HCT116 (cell line): ENCODE measurements around the gene HLCS. TPM values are rescaled to one million over a fixed set of nuclear protein-coding genes. Genes with fewer than 3 reads are reported as not detected.

Source experiments
- ATAC-seq: fragments of 200-7000 bp; cut with Tn5 transposase; 2 replicates; pipeline ENCODE4 v1.9.1; 2020; ENCODE audit warnings: mild to moderate bottlenecking, moderate library complexity
- BruUV-seq: library from RNA; stranded (reverse); fragments of 400-500 nt; replicated peaks from 2 replicates; lab custom pipeline; 2021; lab: Mats Ljungman, UMichigan
- CTCF ChIA-PET: fragments of 300-600 bp; sonication (Branson Sonifier 250); formaldehyde crosslinking; loops from one replicate; lab custom pipeline; 2021; ENCODE audit warnings: antibody characterized with exemption; lab: Charles Lee
- POLR2A ChIA-PET: fragments of 300-600, 350-600 bp; sonication (Branson Sonifier 250); formaldehyde crosslinking; loops from one replicate; lab custom pipeline; 2021; ENCODE audit warnings: antibody characterized with exemption; lab: Charles Lee
- RAD21 ChIA-PET, 2 experiments: fragments of 300-600 bp; sonication (Branson Sonifier 250); formaldehyde crosslinking; loops; one replicate each; lab custom pipeline; 2023; ENCODE audit warnings: low total read pairs in 2 of 2; ENCODE audit not compliant: uncharacterized antibody in 2 of 2, unreplicated experiment in 2 of 2, low non-redundant PET in 1 of 2; lab: Charles Lee
- DNase-seq: peaks from one replicate; pipeline ENCODE4 v3.0.0-alpha.2; 2010; ENCODE audit warnings: low read depth, low spot score
- H2AFZ ChIP-seq: fragments of 200-600 bp; shearing (Covaris generic), sonication (generic); 2 replicates; pipeline ENCODE4 v1.6.1; 2017; ENCODE audit warnings: low read depth, mixed run types, mixed read lengths, antibody characterized with exemption, low read length; ENCODE audit not compliant: poor library complexity, severe bottlenecking
- H3K27ac ChIP-seq: 2 replicates; pipeline ENCODE4 v1.5.1; 2012; ENCODE audit warnings: low read depth, low read length
- H3K27me3 ChIP-seq: fragments of 200-600 bp; sonication (generic); 2 replicates; pipeline ENCODE4 v1.6.1; 2016; ENCODE audit warnings: mixed run types, low read length, mixed read lengths; ENCODE audit not compliant: insufficient read depth
- H3K36me3 ChIP-seq, 2 experiments: fragments of 200-500 bp in 1 of 2; fragments of 200-600 bp in 1 of 2; sonication (Bioruptor generic) in 1 of 2; sonication (generic) in 1 of 2; 2 replicates each; pipeline versions ENCODE4 v1.5.1 to v1.6.1; 2014 to 2016; ENCODE audit warnings: low read length in 2 of 2, inconsistent platforms in 1 of 2, mixed read lengths in 1 of 2, mixed run types in 1 of 2; ENCODE audit not compliant: insufficient read depth in 2 of 2, control insufficient read depth in 1 of 2
- H3K4me1 ChIP-seq, 2 experiments: fragments of 200-600 bp in 1 of 2; sonication (generic) in 1 of 2; 2 replicates each; pipeline versions ENCODE4 v1.5.1 to v1.6.1; 2012 to 2017; ENCODE audit warnings: low read length in 2 of 2, inconsistent platforms in 1 of 2, mild to moderate bottlenecking in 1 of 2, mixed read lengths in 1 of 2, mixed run types in 1 of 2, moderate library complexity in 1 of 2; ENCODE audit not compliant: insufficient read depth in 2 of 2, control insufficient read depth in 1 of 2
- H3K4me2 ChIP-seq: fragments of 200-600 bp; sonication (generic); 2 replicates; pipeline ENCODE4 v1.6.1; 2017; ENCODE audit warnings: mixed run types, low read length, mixed read lengths
- H3K4me3 ChIP-seq, 2 experiments: fragments of 200-600 bp in 1 of 2; sonication (generic) in 1 of 2; replicated peaks in 1 of 2; 2 replicates each; pipeline ENCODE4 v1.5.1; 2011 to 2016; ENCODE audit warnings: low read length in 2 of 2, control low read depth in 1 of 2, low read depth in 1 of 2, mild to moderate bottlenecking in 1 of 2, mixed read lengths in 1 of 2, mixed run types in 1 of 2
- H3K79me2 ChIP-seq: fragments of 200-600 bp; sonication (generic); 2 replicates; pipeline ENCODE4 v1.6.1; 2017; ENCODE audit warnings: mild to moderate bottlenecking, mixed run types, low read length, moderate library complexity, mixed read lengths; ENCODE audit not compliant: insufficient read depth
- H3K9ac ChIP-seq: fragments of 200-600 bp; sonication (generic); 2 replicates; pipeline ENCODE4 v1.6.1; 2016; ENCODE audit warnings: low read length, mixed read lengths
- H3K9me2 ChIP-seq: fragments of 200-600 bp; sonication (generic), shearing (Covaris generic); 2 replicates; pipeline ENCODE4 v1.6.1; 2017; ENCODE audit warnings: mixed run types, mild to moderate bottlenecking, moderate library complexity; ENCODE audit not compliant: insufficient read depth
- H3K9me3 ChIP-seq, 2 experiments: fragments of 200-500 bp in 1 of 2; fragments of 200-600 bp in 1 of 2; sonication (Bioruptor generic) in 1 of 2; sonication (generic) in 1 of 2; 2 replicates each; pipeline ENCODE4 v1.6.1; 2014 to 2017; ENCODE audit warnings: low read length in 2 of 2, mixed read lengths in 2 of 2, inconsistent platforms in 1 of 2, low read depth in 1 of 2, mild to moderate bottlenecking in 1 of 2, mixed run types in 1 of 2, moderate library complexity in 1 of 2; ENCODE audit not compliant: control insufficient read depth in 1 of 2, insufficient read depth in 1 of 2
- H4K20me1 ChIP-seq: fragments of 200-600 bp; sonication (generic), shearing (Covaris generic); 2 replicates; pipeline ENCODE4 v1.6.1; 2017; ENCODE audit warnings: mixed run types, mild to moderate bottlenecking, moderate library complexity; ENCODE audit not compliant: insufficient read depth
- ATF3 ChIP-seq: IDR thresholded peaks from 2 replicates; pipeline ENCODE4 v1.6.1; 2012
- CBX3 ChIP-seq: IDR thresholded peaks from 2 replicates; pipeline ENCODE4 v1.6.1; 2012; ENCODE audit warnings: low read depth
- CEBPB ChIP-seq: IDR thresholded peaks from 2 replicates; pipeline ENCODE4 v1.6.1; 2012; ENCODE audit warnings: low read depth
- CTCF ChIP-seq, 3 experiments: fragments of 200-600 bp in 1 of 3; sonication (generic) in 1 of 3; IDR thresholded peaks in 2 of 3; conservative IDR thresholded peaks in 1 of 3; 2 replicates each; pipeline ENCODE4 v1.5.1; 2012 to 2017; ENCODE audit warnings: low read depth in 2 of 3, low read length in 2 of 3, antibody characterized with exemption in 1 of 3, borderline replicate concordance in 1 of 3, control low read depth in 1 of 3, mild to moderate bottlenecking in 1 of 3, mixed read lengths in 1 of 3, mixed run types in 1 of 3, moderate library complexity in 1 of 3; ENCODE audit not compliant: insufficient read depth in 1 of 3
- EGR1 ChIP-seq: IDR thresholded peaks from 2 replicates; pipeline ENCODE4 v1.6.1; 2012; ENCODE audit warnings: low read depth
- ELF1 ChIP-seq: IDR thresholded peaks from 2 replicates; pipeline ENCODE4 v1.6.1; 2012; ENCODE audit warnings: low read depth, borderline replicate concordance
- EZH2 ChIP-seq: fragments of 200-600 bp; sonication (generic); IDR thresholded peaks from 2 replicates; pipeline ENCODE4 v1.6.1; 2017; ENCODE audit warnings: antibody characterized with exemption, mixed run types
- EZH2phosphoT487 ChIP-seq: fragments of 200-600 bp; IDR thresholded peaks from 2 replicates; pipeline ENCODE4 v1.6.1; 2018; ENCODE audit warnings: antibody characterized with exemption, borderline replicate concordance
- JUND ChIP-seq: IDR thresholded peaks from 2 replicates; pipeline ENCODE4 v1.6.1; 2012
- MAX ChIP-seq: IDR thresholded peaks from 2 replicates; pipeline ENCODE4 v1.6.1; 2012
- POLR2A ChIP-seq: IDR thresholded peaks from 2 replicates; pipeline ENCODE4 v1.7.0; 2011; ENCODE audit warnings: borderline replicate concordance; ENCODE audit not compliant: insufficient read depth, insufficient read length; ENCODE audit errors: extremely low read depth
- POLR2AphosphoS5 ChIP-seq: IDR thresholded peaks from 2 replicates; pipeline ENCODE4 v1.6.1; 2011; ENCODE audit warnings: mild to moderate bottlenecking, low read depth, low read length, moderate library complexity
- RAD21 ChIP-seq: IDR thresholded peaks from 2 replicates; pipeline ENCODE4 v1.6.1; 2012; ENCODE audit warnings: low read depth, mild to moderate bottlenecking
- REST ChIP-seq: IDR thresholded peaks from 2 replicates; pipeline ENCODE4 v1.6.1; 2012; ENCODE audit warnings: low read depth
- SIN3A ChIP-seq: IDR thresholded peaks from 2 replicates; pipeline ENCODE4 v1.6.1; 2012; ENCODE audit warnings: low read depth
- SP1 ChIP-seq: IDR thresholded peaks from 2 replicates; pipeline ENCODE4 v1.6.1; 2012; ENCODE audit warnings: low read depth
- SRF ChIP-seq: IDR thresholded peaks from 2 replicates; pipeline ENCODE4 v1.6.1; 2012; ENCODE audit warnings: low read depth
- ZFX ChIP-seq: fragments of 450-650 bp; IDR thresholded peaks from 2 replicates; pipeline ENCODE4 v1.6.1; 2017
- ZNF274 ChIP-seq: fragments of 200-500 bp; sonication (Bioruptor generic); IDR thresholded peaks from 2 replicates; pipeline ENCODE4 v1.6.1; 2014; ENCODE audit warnings: mild to moderate bottlenecking, low read depth, low read length, inconsistent platforms
- intact Hi-C: fragments of 100-400 bp; cut with micrococcal nuclease; formaldehyde crosslinking; loops from 2 replicates; pipeline ENCODE4 v1.10.0; 2022
- total RNA-seq: library from RNA; stranded (reverse); gene quantifications from one replicate; pipeline ENCODE4 v1.2.1, GENCODE V29; 2021; ENCODE audit not compliant: unreplicated experiment

Gene HLCS
- total RNA-seq, 1 experiment from 2014 or later = 18.5 TPM

- H3K4me1 ChIP-seq = peaks cover 8 to 14% of the 10 kb centered on the region in 2 experiments
- H4K20me1 ChIP-seq = no peaks in the 10 kb centered on the region
- no peaks in the 10 kb centered on the region; a peak in 1 of 4 replicates for H3K36me3 ChIP-seq
- no peak for DNase-seq
- H3K27ac ChIP-seq = no peak overlapping the region
- RAD21 ChIA-PET = no interaction called here
- no peak for ATAC-seq
- H2AFZ ChIP-seq = no peak overlapping the region
- TF ChIP-seq EGR1 (no peak), POLR2AphosphoS5 (no peak), ELF1 (no peak), EZH2 (no peak), CEBPB (no peak), EZH2phosphoT487 (no peak), JUND (no peak), REST (no peak), SRF (no peak), POLR2A (no peak), CTCF (IDR thresholded peaks at IDR 0.05 in 2 of 3, conservative IDR thresholded peaks at IDR 0.05 in 1 of 3; ENCODE audit: borderline replicate concordance in 1 of 3, insufficient read depth in 1 of 3, low read depth in 2 of 3, low read length in 2 of 3) (no peak), SP1 (no peak), SIN3A (no peak), RAD21 (no peak), ATF3 (no peak), ZNF274 (no peak), CBX3 (no peak), MAX (no peak), ZFX (no peak)
- H3K4me3 ChIP-seq = no peak overlapping the region
- no TSS peak for BruUV-seq
- CTCF ChIA-PET = no interaction called here
- POLR2A ChIA-PET = no interaction called here
- H3K9me3 ChIP-seq = no peaks in the 10 kb centered on the region
- H3K27me3 ChIP-seq = no peaks in the 10 kb centered on the region
- H3K4me2 ChIP-seq = no peak overlapping the region
- H3K9me2 ChIP-seq = no peaks in the 10 kb centered on the region
- H3K79me2 ChIP-seq = peaks cover 81% of the 10 kb centered on the region
- intact Hi-C loops = no loop called here
- H3K9ac ChIP-seq = no peak overlapping the region
These were observed 261.4 kb downstream of the HLCS start for GRCh38 chr21:36704958-36705678.
